Gastrocnemius medialis (tissue), 4 donors: Measurements from ENCODE around the gene SPNS2.

Source experiments
- CTCF ChIP-seq, 5 experiments: fragments of 450-650 bp in 3 of 5; fragments of 200-600 bp in 2 of 5; sonication (generic) in 2 of 5; IDR thresholded peaks in 4 of 5; conservative IDR thresholded peaks in 1 of 5; 1 replicate in 4 of 5; 2 replicates in 1 of 5; pipeline ENCODE4 v1.5.1; 2016 to 2019; ENCODE audit warnings: antibody characterized with exemption in 5 of 5, mild to moderate bottlenecking in 3 of 5, moderate library complexity in 3 of 5
- POLR2A ChIP-seq, 2 donors: fragments of 450-650 bp; IDR thresholded peaks; one replicate each; pipeline ENCODE4 v1.6.1; 2017; ENCODE audit warnings: antibody characterized with exemption in 2 of 2, mild to moderate bottlenecking in 2 of 2, moderate library complexity in 2 of 2

- TF ChIP-seq CTCF (IDR thresholded peaks at IDR 0.05 in 4 of 5, conservative IDR thresholded peaks at IDR 0.05 in 1 of 5) (no peak), POLR2A (IDR thresholded peaks at IDR 0.05) (no peak)
Measured at GRCh38 chr17:4515501-4515900, 16.8 kb downstream of the SPNS2 start.
